GM12874 (cell line): ENCODE measurements around the gene ZFP69.

ENCODE experiments used
- CTCF ChIP-seq: IDR thresholded peaks from 2 replicates; pipeline ENCODE4 v1.5.1; 2011; ENCODE audit warnings: low read depth, mild to moderate bottlenecking, control low read depth, low read length, moderate library complexity; ENCODE audit not compliant: insufficient read depth

Gene ZFP69

GRCh38 chr1:40477678-40478053 lies 576 bp downstream of the ZFP69 start:
- no peak for TF ChIP-seq CTCF

- no peak for TF ChIP-seq CTCF
These were observed 1.2 kb downstream of the ZFP69 start for GRCh38 chr1:40478276-40478675.

- no peak for TF ChIP-seq CTCF
These were observed 2.1 kb downstream of the ZFP69 start for GRCh38 chr1:40479156-40479555.

GRCh38 chr1:40495315-40495903 lies 18.3 kb downstream of the ZFP69 start:
- no peak for TF ChIP-seq CTCF

- no peak for TF ChIP-seq CTCF
These were observed 30.9 kb downstream of the ZFP69 start for GRCh38 chr1:40507973-40508372.

- TF ChIP-seq CTCF = no peak
These were observed 31.6 kb downstream of the ZFP69 start, which contains the start of gene EXO5 for GRCh38 chr1:40508375-40509341. EXO5 (plus strand) TSS chr1:40508767; CDS start chr1:40514545, 5,778 bp downstream.

- no peak for TF ChIP-seq CTCF
These were observed 42.4 kb downstream of the ZFP69 start for GRCh38 chr1:40519517-40519916.
